HCT116 (cell line): ENCODE results near the gene INPP5D. TPM values are rescaled to one million over a fixed set of nuclear protein-coding genes. Genes with fewer than 3 reads are reported as not detected.

Experiments
- ATAC-seq: fragments of 200-7000 bp; cut with Tn5 transposase; 2 replicates; pipeline ENCODE4 v1.9.1; 2020; ENCODE audit warnings: mild to moderate bottlenecking, moderate library complexity
- BruUV-seq: library from RNA; stranded (reverse); fragments of 400-500 nt; replicated peaks from 2 replicates; lab custom pipeline; 2021; lab: Mats Ljungman, UMichigan
- CTCF ChIA-PET: fragments of 300-600 bp; sonication (Branson Sonifier 250); formaldehyde crosslinking; loops from one replicate; lab custom pipeline; 2021; ENCODE audit warnings: antibody characterized with exemption; lab: Charles Lee
- POLR2A ChIA-PET: fragments of 300-600, 350-600 bp; sonication (Branson Sonifier 250); formaldehyde crosslinking; loops from one replicate; lab custom pipeline; 2021; ENCODE audit warnings: antibody characterized with exemption; lab: Charles Lee
- RAD21 ChIA-PET, 2 experiments: fragments of 300-600 bp; sonication (Branson Sonifier 250); formaldehyde crosslinking; loops; one replicate each; lab custom pipeline; 2023; ENCODE audit warnings: low total read pairs in 2 of 2; ENCODE audit not compliant: uncharacterized antibody in 2 of 2, unreplicated experiment in 2 of 2, low non-redundant PET in 1 of 2; lab: Charles Lee
- DNase-seq: peaks from one replicate; pipeline ENCODE4 v3.0.0-alpha.2; 2010; ENCODE audit warnings: low read depth, low spot score
- H2AFZ ChIP-seq: fragments of 200-600 bp; shearing (Covaris generic), sonication (generic); 2 replicates; pipeline ENCODE4 v1.6.1; 2017; ENCODE audit warnings: low read depth, mixed run types, mixed read lengths, antibody characterized with exemption, low read length; ENCODE audit not compliant: poor library complexity, severe bottlenecking
- H3K27ac ChIP-seq: 2 replicates; pipeline ENCODE4 v1.5.1; 2012; ENCODE audit warnings: low read depth, low read length
- H3K27me3 ChIP-seq: fragments of 200-600 bp; sonication (generic); 2 replicates; pipeline ENCODE4 v1.6.1; 2016; ENCODE audit warnings: mixed run types, low read length, mixed read lengths; ENCODE audit not compliant: insufficient read depth
- H3K36me3 ChIP-seq, 2 experiments: fragments of 200-500 bp in 1 of 2; fragments of 200-600 bp in 1 of 2; sonication (Bioruptor generic) in 1 of 2; sonication (generic) in 1 of 2; 2 replicates each; pipeline versions ENCODE4 v1.5.1 to v1.6.1; 2014 to 2016; ENCODE audit warnings: low read length in 2 of 2, inconsistent platforms in 1 of 2, mixed read lengths in 1 of 2, mixed run types in 1 of 2; ENCODE audit not compliant: insufficient read depth in 2 of 2, control insufficient read depth in 1 of 2
- H3K4me1 ChIP-seq, 2 experiments: fragments of 200-600 bp in 1 of 2; sonication (generic) in 1 of 2; 2 replicates each; pipeline versions ENCODE4 v1.5.1 to v1.6.1; 2012 to 2017; ENCODE audit warnings: low read length in 2 of 2, inconsistent platforms in 1 of 2, mild to moderate bottlenecking in 1 of 2, mixed read lengths in 1 of 2, mixed run types in 1 of 2, moderate library complexity in 1 of 2; ENCODE audit not compliant: insufficient read depth in 2 of 2, control insufficient read depth in 1 of 2
- H3K4me2 ChIP-seq: fragments of 200-600 bp; sonication (generic); 2 replicates; pipeline ENCODE4 v1.6.1; 2017; ENCODE audit warnings: mixed run types, low read length, mixed read lengths
- H3K4me3 ChIP-seq, 2 experiments: fragments of 200-600 bp in 1 of 2; sonication (generic) in 1 of 2; replicated peaks in 1 of 2; 2 replicates each; pipeline ENCODE4 v1.5.1; 2011 to 2016; ENCODE audit warnings: low read length in 2 of 2, control low read depth in 1 of 2, low read depth in 1 of 2, mild to moderate bottlenecking in 1 of 2, mixed read lengths in 1 of 2, mixed run types in 1 of 2
- H3K79me2 ChIP-seq: fragments of 200-600 bp; sonication (generic); 2 replicates; pipeline ENCODE4 v1.6.1; 2017; ENCODE audit warnings: mild to moderate bottlenecking, mixed run types, low read length, moderate library complexity, mixed read lengths; ENCODE audit not compliant: insufficient read depth
- H3K9ac ChIP-seq: fragments of 200-600 bp; sonication (generic); 2 replicates; pipeline ENCODE4 v1.6.1; 2016; ENCODE audit warnings: low read length, mixed read lengths
- H3K9me2 ChIP-seq: fragments of 200-600 bp; sonication (generic), shearing (Covaris generic); 2 replicates; pipeline ENCODE4 v1.6.1; 2017; ENCODE audit warnings: mixed run types, mild to moderate bottlenecking, moderate library complexity; ENCODE audit not compliant: insufficient read depth
- H3K9me3 ChIP-seq, 2 experiments: fragments of 200-500 bp in 1 of 2; fragments of 200-600 bp in 1 of 2; sonication (Bioruptor generic) in 1 of 2; sonication (generic) in 1 of 2; 2 replicates each; pipeline ENCODE4 v1.6.1; 2014 to 2017; ENCODE audit warnings: low read length in 2 of 2, mixed read lengths in 2 of 2, inconsistent platforms in 1 of 2, low read depth in 1 of 2, mild to moderate bottlenecking in 1 of 2, mixed run types in 1 of 2, moderate library complexity in 1 of 2; ENCODE audit not compliant: control insufficient read depth in 1 of 2, insufficient read depth in 1 of 2
- H4K20me1 ChIP-seq: fragments of 200-600 bp; sonication (generic), shearing (Covaris generic); 2 replicates; pipeline ENCODE4 v1.6.1; 2017; ENCODE audit warnings: mixed run types, mild to moderate bottlenecking, moderate library complexity; ENCODE audit not compliant: insufficient read depth
- ATF3 ChIP-seq: IDR thresholded peaks from 2 replicates; pipeline ENCODE4 v1.6.1; 2012
- CBX3 ChIP-seq: IDR thresholded peaks from 2 replicates; pipeline ENCODE4 v1.6.1; 2012; ENCODE audit warnings: low read depth
- CEBPB ChIP-seq: IDR thresholded peaks from 2 replicates; pipeline ENCODE4 v1.6.1; 2012; ENCODE audit warnings: low read depth
- CTCF ChIP-seq, 3 experiments: fragments of 200-600 bp in 1 of 3; sonication (generic) in 1 of 3; IDR thresholded peaks in 2 of 3; conservative IDR thresholded peaks in 1 of 3; 2 replicates each; pipeline ENCODE4 v1.5.1; 2012 to 2017; ENCODE audit warnings: low read depth in 2 of 3, low read length in 2 of 3, antibody characterized with exemption in 1 of 3, borderline replicate concordance in 1 of 3, control low read depth in 1 of 3, mild to moderate bottlenecking in 1 of 3, mixed read lengths in 1 of 3, mixed run types in 1 of 3, moderate library complexity in 1 of 3; ENCODE audit not compliant: insufficient read depth in 1 of 3
- EGR1 ChIP-seq: IDR thresholded peaks from 2 replicates; pipeline ENCODE4 v1.6.1; 2012; ENCODE audit warnings: low read depth
- ELF1 ChIP-seq: IDR thresholded peaks from 2 replicates; pipeline ENCODE4 v1.6.1; 2012; ENCODE audit warnings: low read depth, borderline replicate concordance
- EZH2 ChIP-seq: fragments of 200-600 bp; sonication (generic); IDR thresholded peaks from 2 replicates; pipeline ENCODE4 v1.6.1; 2017; ENCODE audit warnings: antibody characterized with exemption, mixed run types
- EZH2phosphoT487 ChIP-seq: fragments of 200-600 bp; IDR thresholded peaks from 2 replicates; pipeline ENCODE4 v1.6.1; 2018; ENCODE audit warnings: antibody characterized with exemption, borderline replicate concordance
- FOSL1 ChIP-seq: IDR thresholded peaks from 2 replicates; pipeline ENCODE4 v1.6.1; 2012; ENCODE audit warnings: low read depth
- POLR2AphosphoS5 ChIP-seq: IDR thresholded peaks from 2 replicates; pipeline ENCODE4 v1.6.1; 2011; ENCODE audit warnings: mild to moderate bottlenecking, low read depth, low read length, moderate library complexity
- RAD21 ChIP-seq: IDR thresholded peaks from 2 replicates; pipeline ENCODE4 v1.6.1; 2012; ENCODE audit warnings: low read depth, mild to moderate bottlenecking
- SP1 ChIP-seq: IDR thresholded peaks from 2 replicates; pipeline ENCODE4 v1.6.1; 2012; ENCODE audit warnings: low read depth
- TCF7L2 ChIP-seq: IDR thresholded peaks from 2 replicates; pipeline ENCODE4 v1.7.0; 2011; ENCODE audit warnings: borderline replicate concordance, inconsistent platforms; ENCODE audit not compliant: insufficient read depth, insufficient read length; ENCODE audit errors: extremely low read depth
- YY1 ChIP-seq: IDR thresholded peaks from 2 replicates; pipeline ENCODE4 v1.6.1; 2011; ENCODE audit warnings: low read length, low read depth, moderate library complexity, mild to moderate bottlenecking; ENCODE audit not compliant: insufficient replicate concordance; ENCODE audit errors: extremely low read depth
- intact Hi-C: fragments of 100-400 bp; cut with micrococcal nuclease; formaldehyde crosslinking; loops from 2 replicates; pipeline ENCODE4 v1.10.0; 2022
- total RNA-seq: library from RNA; stranded (reverse); gene quantifications from one replicate; pipeline ENCODE4 v1.2.1, GENCODE V29; 2021; ENCODE audit not compliant: unreplicated experiment
- TF ChIP-seq, protein P1 (sequence below): IDR thresholded peaks from 2 replicates; pipeline ENCODE4 v1.6.1; 2012; ENCODE audit warnings: low read depth

The INPP5D gene
- total RNA-seq, 1 experiment from 2014 or later, result 1.8 TPM

GRCh38 chr2:233247116-233247515 lies 187.0 kb downstream of the INPP5D start:
- POLR2A ChIA-PET, result interaction anchor here (1.1 kb wide), 1 partner anchor 393 kb away, joined by 4 read pairs; no protein-coding TSS in a partner anchor
- H3K36me3 ChIP-seq, result no peaks in the 10 kb centered on the region
- ATAC-seq, result 0 out of 2 replicates have a peak, but pooled peaks have one; percentile 4
- peak overlapping the region; percentile 8 to 9; a peak in 3 of 4 replicates for H3K4me3 ChIP-seq
- H3K4me1 ChIP-seq, result peaks cover 27 to 56% of the 10 kb centered on the region in 2 experiments
- H3K27me3 ChIP-seq, result no peaks in the 10 kb centered on the region
- peak overlapping the region; percentile 82 for H3K27ac ChIP-seq
- H3K79me2 ChIP-seq, result peaks cover 6% of the 10 kb centered on the region
- peak overlapping the region; percentile 56 for H3K4me2 ChIP-seq
- H2AFZ ChIP-seq, result peak overlapping the region; percentile 55
- TSS peak; percentile 93 for BruUV-seq
- H3K9me2 ChIP-seq, result no peaks in the 10 kb centered on the region
- H3K9ac ChIP-seq, result peak overlapping the region; percentile 33
- H4K20me1 ChIP-seq, result no peaks in the 10 kb centered on the region
- RAD21 ChIA-PET, result no interaction called here
- TF ChIP-seq YY1 (no peak), EGR1 (0 out of 2 replicates have a peak, but pooled peaks have one; percentile 12), CEBPB (no peak), POLR2AphosphoS5 (no peak), ELF1 (no peak; the same call in 1 of the 2 replicates), SP1 (peak; percentile 48; the same call in 1 of the 2 replicates), RAD21 (no peak), EZH2 (no peak), FOSL1 (no peak), CBX3 (0 out of 2 replicates have a peak, but pooled peaks have one; percentile 34), ATF3 (no peak), EZH2phosphoT487 (no peak), TCF7L2 (no peak), CTCF (IDR thresholded peaks at IDR 0.05 in 2 of 3, conservative IDR thresholded peaks at IDR 0.05 in 1 of 3; ENCODE audit: borderline replicate concordance in 1 of 3, insufficient read depth in 1 of 3, low read depth in 2 of 3, low read length in 2 of 3) (no peak)
- TF ChIP-seq, protein P1, sequence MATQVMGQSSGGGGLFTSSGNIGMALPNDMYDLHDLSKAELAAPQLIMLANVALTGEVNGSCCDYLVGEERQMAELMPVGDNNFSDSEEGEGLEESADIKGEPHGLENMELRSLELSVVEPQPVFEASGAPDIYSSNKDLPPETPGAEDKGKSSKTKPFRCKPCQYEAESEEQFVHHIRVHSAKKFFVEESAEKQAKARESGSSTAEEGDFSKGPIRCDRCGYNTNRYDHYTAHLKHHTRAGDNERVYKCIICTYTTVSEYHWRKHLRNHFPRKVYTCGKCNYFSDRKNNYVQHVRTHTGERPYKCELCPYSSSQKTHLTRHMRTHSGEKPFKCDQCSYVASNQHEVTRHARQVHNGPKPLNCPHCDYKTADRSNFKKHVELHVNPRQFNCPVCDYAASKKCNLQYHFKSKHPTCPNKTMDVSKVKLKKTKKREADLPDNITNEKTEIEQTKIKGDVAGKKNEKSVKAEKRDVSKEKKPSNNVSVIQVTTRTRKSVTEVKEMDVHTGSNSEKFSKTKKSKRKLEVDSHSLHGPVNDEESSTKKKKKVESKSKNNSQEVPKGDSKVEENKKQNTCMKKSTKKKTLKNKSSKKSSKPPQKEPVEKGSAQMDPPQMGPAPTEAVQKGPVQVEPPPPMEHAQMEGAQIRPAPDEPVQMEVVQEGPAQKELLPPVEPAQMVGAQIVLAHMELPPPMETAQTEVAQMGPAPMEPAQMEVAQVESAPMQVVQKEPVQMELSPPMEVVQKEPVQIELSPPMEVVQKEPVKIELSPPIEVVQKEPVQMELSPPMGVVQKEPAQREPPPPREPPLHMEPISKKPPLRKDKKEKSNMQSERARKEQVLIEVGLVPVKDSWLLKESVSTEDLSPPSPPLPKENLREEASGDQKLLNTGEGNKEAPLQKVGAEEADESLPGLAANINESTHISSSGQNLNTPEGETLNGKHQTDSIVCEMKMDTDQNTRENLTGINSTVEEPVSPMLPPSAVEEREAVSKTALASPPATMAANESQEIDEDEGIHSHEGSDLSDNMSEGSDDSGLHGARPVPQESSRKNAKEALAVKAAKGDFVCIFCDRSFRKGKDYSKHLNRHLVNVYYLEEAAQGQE, result no peak
- DNase-seq, result peak; percentile 44
- CTCF ChIA-PET, result no interaction called here
- no peaks in the 10 kb centered on the region for H3K9me3 ChIP-seq
- intact Hi-C loops, result no loop called here
